CD4-positive, alpha-beta T cell treated with Interleukin-1 beta for 1 hour (primary cell): Measurements from ENCODE around the gene RAB26.

Source experiments
- DNase-seq, 2 donors: peaks; one replicate each; pipeline ENCODE4 v3.0.0-alpha.2; 2020 to 2022

Gene RAB26

DNA sequence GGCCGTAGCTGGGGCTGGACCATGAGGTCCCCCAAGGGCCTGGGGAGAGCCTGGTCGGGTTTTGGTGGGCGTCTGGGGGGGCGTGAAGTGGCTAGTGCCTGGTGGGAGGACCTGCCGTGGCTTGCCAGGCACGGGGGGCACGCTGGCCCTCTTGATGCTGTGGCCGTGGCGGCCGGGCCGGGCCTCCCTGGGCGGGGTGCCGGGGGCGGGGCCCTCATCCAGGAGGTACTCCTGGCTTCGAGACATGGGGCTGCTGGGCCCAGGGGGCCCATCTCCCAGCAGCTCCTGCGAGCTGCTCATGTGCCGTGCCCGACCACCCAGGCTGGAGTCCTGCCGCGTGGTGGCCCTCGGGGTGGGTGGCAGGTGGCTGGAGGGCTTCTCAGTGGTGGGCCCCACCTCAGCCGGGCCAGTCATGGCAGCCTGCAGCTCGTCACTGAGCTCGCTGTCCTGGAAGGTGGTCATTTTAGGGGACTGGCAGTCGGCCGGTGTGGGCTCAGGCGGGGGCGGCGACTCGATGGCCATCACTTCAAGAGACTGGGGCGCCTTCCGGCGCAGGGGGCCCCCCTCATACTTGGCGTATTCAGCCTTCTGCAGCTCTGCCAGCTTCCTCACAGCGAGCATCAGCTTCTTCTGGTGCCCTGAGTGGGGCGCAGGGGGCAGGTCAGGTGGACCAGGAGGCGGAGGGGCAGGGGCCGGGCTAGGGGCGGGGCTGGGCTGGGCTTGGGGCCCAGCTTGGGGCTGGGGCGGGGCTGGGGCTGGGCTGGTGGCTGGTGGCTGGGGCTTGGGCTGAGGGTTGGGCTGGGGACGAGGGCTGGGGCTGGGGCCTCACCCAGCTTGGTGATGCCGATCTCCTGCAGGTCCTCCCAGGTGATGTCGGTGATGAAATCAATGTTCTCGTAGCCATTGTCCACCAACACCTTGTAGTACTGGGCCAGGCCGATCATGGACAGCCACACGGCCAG lies 32.8 kb downstream of the RAB26 start:
- no peak for DNase-seq

DNA sequence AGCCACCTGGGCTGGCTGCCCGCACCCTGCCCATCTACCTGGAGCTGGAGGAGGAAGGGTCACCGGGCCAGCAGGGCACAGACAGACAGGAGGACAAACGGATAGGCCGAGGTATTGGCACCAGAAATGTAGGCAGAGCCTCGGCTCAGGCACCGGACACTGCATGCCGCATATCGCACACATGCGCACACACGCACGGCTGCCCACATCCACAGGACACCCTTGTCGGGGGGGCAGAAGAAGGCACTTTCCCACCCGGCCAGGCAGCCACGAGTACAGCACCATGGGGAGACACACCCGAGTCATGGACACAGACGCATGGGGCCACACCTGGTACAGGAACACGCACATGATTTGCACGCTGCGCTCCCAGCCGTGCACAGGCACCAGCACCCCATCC lies 33.5 kb downstream of the RAB26 start:
- no peak for DNase-seq

DNA sequence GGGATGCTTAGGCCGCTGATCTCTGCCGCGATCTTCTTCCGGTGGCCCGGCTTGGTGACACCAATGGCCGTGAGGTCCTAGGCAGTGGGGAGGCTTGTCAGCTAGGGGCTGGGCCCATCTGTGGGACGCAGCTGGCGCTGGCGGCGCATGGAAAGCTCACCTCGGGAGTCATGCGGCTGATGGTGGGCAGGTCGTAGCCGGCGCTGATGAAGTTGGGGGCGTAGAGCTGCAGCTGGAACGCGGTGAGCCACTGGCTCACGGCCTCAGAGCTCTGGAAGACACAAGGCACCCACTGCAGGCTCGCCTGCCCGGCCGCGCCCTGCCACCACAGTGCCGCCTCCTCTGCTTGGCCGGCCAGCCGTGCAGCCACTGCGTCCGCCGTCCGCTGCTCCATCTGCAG lies 35.2 kb downstream of the RAB26 start:
- DNase-seq: no peak

DNA sequence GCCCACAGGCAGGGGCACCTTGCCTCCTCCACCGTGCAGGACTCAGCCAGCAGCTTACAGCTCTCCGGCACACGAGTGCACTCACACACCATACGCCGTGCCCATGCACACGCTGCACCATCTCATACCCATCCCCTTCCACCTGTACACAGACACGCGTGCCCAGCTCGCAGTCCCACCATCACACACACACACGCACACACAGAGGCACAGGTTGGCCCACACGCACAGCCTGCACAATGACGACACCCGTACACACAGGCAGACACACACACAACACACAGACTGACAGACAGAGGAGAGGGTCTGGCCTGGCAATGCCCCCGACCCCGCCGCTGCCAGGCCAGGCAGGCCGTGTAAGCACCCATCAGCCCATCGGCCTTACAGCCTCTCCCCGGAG lies 35.9 kb downstream of the RAB26 start:
- no peak for DNase-seq

DNA sequence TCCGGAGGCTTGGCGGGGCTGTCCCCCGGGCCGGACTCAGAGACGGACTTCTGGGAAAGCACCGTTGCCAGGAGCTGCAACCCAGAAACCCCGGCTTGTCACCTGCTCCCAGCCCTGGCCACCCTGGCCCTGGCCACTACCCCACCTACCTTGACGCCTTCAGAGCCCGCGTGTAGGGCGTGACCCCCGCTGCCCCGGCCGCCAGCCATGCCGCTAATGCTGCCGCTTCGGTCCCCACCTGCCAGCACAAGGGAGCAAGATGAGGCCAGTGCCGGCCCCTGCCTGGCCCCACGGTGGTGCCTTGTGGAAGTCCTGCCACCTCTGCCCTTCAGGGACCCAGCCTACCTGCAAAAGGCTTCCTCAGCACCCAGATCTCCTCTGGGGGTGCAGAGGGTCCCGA lies 36.5 kb downstream of the RAB26 start:
- DNase-seq: no peak

DNA sequence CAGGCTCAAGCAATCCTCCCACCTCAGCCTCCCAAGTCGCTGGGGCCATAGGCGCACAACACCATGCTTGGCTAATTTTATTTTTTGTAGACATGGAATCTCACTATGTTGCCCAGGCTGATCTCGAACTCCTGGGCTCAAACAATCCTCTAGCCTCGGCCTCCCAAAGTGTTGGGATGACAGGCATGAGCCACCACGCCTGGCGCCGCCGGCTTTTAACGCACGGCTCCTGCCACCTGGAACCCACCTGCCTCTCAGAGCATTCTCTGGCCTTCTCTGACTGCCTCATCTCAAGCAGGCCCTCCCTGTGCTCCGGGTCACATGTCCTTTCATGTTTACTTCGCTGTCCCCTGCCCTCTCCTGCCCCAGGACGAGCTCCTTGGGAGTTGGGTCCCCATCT lies 37.6 kb downstream of the RAB26 start:
- no peak for DNase-seq

DNA sequence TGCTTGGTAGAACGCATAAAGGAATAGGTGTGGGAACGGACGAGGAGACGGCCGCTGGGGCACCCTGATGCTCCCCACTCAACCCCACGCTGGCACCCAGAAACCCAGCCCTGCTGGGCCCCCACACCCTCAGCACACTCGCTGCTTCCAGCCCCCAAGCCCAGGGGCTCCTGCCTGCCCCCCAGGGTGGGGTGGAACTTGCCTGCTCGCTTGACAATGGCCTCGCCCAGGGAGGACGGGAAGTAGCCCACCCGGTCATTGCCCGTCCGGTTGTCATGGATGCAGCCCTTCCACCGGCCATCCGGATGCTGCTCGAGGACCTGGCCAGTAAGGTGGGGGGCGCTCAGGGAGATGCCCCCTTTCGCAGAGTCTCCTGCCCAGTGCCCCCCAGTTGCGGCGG lies 38.1 kb downstream of the RAB26 start:
- DNase-seq: no peak

DNA sequence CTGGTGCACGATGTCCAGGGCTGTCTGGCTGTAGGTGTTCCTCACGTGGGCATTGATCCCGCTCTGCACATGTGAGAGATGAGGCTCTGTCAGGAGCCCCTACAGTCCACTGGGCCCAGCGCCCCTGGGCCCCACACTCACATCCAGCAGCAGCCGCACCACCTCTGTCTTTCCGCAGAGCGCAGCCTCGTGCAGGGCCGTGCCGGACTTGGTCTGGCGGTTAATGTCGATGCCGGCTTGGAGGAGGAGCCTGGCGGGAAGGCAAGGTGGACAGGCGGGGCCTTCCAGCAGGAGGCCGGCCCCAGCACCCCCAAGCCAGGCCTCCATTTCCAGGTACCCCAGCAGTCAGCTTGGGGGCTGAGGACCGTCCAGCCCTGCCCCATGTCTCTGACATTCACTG lies 38.8 kb downstream of the RAB26 start:
- DNase-seq: no peak

DNA sequence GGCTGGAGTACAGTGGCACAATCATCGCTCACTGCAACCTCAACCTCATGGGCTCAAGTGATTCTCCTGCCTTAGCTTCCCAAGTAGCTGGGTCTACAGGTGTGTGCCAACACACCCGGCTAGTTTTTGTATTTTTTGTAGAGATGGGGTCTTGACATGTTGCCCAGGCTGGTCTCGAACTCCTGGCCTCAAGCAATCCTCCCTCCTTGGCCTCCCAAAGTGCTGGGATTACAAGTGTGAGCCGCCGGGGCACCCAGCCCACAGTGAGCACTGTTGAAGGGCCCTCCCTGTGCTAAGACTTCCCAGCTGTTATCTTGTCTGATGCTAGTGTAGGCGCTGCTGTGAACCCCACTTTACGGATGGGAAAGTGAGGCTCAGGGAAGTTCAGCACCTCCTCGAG lies 40.0 kb downstream of the RAB26 start:
- no peak for DNase-seq

DNA sequence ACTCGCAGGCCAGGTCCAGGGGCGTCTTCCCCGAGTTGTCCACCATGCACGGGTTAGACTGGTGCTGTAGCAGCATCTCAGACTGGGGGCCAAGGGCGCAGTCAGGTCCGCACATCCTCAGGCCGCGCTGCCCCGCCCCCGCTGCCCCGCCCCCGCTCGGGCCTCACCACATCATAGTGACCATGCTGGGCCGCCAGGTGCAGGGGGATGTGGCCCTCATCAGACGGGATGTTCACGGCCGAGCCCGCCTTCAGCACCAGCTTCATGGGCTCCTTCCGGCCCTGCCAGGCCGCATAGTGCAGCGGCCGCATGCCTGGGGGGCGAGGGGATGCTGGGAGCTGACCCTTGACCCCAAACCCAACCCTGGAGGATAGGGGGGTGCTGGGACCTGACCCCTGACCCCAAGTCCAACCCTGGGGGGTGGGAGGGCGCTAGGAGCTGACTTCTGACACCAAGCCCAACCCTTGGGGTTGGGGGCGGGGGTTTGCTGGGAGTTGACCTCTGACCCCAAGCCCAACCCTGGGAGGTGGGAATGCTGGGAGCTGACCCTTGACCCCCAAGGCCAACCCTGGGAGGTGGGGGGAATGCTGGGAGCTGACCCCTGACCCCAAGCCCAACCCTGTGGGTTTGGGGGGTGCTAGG lies 40.9 kb downstream of the RAB26 start:
- no peak for DNase-seq

DNA sequence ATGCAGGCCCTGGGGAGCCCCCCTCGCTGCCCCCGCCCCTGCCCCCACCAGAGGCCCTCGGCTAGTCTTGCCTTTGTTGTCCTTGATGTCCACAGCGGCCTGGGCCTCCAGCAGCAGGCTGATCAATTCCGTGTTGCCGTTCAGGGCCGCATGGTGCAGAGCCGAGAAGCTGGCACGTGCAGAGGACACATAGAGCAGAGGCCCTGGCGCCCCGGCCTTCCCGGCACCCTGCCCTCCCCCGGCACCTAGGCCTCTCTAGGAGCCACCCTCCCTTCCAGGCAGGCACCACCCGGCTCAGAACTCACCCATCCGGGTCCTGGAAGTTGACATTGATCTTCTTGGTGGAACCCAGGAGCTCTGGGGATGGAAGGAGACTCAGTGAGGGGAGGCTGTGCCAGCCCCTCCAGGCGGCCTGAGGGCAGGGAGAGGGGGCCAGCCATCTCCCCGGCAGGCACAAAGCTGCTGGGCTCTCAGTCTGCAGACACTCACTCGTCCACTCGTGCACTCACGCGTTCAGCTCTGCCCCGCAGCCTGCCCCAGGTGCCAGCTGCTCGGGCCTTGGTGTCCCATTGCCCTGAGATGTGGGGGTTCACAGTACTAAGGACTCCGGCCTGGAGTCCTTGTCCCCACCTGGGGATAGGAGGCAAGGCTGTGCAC lies 41.7 kb downstream of the RAB26 start:
- no peak for DNase-seq

DNA sequence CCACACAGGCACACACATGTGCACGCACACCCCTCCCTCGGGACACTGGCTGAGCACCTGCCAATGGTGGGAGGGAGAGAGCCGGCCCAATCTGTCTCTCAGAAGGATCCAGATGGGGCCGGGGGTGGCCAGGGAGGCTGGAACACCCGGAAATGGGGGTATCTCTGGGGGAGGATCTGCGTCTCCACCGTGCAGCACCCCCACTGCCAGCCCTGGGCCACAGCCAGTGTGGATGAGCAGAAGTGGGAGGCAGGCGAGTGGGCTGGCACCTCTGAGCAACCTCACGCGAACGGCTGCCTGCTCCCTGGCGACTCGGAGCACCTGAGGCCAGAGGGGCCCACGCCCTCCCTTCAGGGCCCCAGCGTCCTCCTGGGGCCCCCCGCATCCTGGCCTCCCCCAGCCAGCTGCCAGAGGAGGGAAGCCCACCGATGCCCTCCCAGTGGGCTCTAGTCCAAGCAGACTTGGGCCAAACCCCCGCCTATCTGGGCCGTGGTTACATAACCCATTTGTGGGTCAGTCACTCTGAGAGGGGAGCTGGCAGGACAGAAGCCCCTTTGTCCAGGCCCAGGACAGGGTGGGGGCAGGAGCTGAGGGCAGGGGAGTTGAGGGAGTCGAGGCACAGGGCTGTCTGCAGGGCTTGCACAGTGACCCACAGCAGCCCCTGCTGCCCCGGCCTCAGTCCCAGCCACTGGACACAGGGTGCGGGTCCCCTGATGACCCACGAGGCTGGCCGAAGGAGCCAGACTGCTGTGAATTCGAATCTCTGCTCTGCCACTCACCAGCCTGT lies 42.4 kb downstream of the RAB26 start:
- DNase-seq: no peak

DNA sequence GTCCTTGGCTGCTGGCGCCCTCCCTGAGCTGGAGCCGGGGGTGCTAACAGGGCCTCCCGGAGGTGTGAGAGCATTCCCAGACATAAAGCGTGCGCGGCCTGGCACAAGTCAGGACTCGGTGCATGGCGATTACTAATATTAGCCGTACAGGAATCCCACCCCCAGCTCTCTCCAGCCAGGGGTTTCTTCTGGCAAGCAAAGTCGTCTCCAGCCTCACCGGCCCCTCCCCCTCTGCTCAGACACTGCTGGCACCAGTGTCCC lies 43.0 kb downstream of the RAB26 start:
- no peak for DNase-seq

DNA sequence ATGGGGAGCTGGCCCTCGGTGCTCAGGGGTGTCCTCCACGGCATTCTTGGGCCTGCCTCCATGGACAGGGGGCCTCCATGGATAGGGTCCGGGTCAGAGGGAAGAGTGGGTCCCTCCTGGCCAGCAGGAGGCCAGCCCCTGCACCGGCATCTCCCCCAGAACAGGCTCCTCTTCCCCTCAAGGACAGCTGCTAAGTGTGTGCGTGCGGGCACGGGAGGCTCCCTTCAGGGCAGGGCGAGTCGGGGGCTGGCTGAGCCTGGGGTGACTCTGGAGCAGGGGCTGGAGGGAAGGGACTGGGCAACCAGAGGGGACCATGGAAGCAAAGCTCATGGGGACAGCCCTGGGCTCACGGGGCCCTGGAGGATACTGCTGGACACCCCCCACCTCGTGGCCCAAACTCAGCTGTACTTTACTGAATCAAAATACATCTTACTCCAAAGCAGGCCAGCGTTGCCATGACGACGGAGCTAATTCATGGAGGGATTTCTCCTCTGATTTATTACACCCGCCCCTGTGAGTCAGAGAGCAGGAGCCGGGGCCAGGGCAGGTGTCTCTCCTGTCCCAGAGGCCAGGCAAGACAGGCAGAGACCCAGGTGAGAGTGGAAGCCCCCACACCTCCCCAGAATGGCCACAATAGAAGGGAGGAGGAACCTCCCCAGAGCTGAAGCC lies 45.9 kb downstream of the RAB26 start:
- DNase-seq: no peak

DNA sequence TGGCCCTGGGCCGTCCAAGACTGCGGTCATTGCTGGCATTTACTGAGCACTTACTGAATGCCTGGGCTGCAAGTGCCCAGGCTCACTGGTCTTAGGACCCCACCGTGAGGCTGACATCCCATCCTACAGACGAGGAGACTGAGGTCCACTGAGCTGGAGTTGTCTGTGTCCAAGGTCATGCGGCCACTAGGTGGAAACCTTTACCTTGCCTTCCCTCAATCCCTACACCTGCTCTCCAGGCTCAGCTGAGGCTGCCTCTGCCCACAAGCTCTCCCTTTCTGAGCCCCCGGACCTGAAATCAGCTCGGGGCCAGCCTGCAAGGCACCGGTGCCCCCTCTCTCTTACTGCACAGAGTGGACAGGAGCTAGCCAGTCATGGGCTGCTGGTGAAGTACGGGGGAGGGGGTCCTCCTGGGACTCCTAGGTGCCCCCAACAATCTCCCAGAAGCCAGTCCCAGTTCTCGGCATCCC lies 46.5 kb downstream of the RAB26 start:
- peak; percentile 64 to 71 for DNase-seq

DNA sequence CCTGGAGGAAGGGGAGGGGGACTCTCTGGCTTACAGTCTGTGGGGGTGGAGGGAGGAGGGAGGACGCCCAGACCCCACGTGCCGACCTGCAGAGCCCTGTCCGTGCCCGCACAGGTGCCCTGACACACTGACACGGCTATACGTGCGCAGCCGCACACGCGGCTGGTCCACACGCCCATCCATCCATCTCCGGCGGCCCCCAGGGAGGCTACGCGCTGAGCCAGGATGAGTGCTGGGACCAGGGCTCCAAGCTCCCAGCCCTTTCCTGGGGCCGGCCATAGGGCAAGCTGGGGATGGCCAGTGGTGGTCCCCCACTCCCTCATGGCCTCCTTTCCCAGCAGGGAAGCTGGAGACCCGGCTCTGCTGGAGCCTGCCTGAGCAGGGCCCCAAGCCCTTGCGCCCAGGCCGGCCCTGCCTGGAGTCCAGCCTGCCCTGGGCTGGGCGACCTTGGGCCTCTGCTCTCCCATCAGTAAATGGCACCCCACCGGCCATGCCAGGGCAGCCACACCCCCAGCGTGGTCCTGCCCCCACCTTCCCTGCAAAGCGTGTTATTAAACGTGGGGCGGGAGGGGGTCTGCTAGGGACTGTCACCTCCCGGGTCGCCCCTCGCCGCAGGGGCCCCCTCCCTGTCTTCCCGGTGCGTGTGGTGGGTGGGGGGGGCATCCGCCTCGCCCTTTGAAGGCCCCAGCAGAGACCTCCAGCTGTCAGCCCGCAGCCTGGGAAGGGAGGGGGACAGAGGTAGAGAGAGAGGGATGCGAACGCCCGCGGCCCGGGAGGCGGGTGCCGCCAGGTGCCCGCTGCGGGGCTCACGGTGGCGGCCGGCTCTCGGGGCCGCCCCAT lies 47.1 kb downstream of the RAB26 start:
- DNase-seq: no peak

DNA sequence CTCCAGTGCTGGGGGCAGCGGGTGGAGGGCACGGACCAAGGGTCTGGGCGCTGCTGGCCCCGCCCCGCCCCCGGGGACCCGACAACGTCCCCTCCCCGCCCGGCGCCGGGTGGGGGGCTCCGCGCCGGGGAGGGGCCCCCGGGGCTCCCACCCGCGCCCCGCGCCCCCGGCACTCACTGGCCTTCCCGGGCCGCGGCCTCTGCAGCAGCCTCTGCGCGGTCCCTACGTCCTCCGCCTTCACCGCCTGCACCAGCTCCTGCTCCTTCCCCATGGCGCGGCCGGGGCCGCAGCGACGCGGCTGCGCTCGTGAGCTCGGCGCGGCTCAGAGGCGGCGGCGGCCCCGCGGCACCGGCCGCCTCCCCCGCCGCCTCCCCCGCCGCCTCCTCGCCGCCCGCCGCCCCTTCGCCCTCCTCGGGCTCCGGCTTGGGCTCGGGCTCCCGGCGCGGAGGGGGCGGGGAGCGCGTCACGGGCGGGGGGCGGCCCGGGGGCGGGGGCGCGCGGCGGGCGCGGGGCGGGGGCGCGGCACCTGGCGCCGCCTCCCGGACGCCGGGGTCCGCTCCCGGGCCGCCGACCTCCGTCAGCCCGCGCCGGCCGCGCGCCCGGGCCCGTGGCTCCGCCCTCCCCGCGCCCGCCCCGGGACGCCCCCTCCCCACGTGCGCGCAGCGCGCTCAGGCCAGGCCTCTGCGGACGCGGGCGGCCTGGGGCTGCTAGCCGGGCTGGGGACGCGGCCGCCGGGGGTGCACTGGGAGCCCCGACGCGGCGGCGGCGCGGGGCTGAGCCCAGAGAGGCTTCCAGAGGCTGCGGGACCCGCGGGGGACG lies 47.9 kb downstream of the RAB26 start, which contains the start of gene CASKIN1:
Gene CASKIN1 (minus strand): TSS at position 444 of the 819 bp plus-strand sequence. CDS start 173 bp downstream, at position 271.
- DNase-seq: no peak

DNA sequence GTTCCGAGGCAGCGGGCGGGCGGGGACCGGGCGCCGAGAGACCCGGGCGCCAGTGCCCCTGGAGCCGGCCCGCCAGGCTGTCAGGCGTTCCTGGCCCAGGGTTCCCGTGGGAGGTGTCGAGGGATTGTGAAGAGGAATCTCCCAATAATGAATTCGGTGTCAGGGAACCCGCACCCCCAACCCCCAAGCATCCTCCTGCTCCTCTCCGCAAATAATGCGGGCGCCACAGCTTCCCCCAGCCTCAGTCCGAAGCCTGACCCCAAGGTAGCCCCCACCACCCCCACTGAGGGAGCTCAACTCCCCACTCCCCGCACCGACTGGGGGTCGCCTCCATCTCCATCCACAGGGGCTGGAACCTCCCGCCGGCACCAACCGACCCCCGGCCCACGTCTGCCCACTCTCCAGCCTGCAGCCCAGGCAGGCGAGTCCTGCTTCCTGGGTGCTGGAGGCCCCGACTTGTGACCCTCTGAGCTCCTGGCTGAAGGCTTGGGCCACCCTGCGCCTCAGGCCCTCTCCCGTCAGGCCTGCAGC lies 48.6 kb downstream of the RAB26 start:
- DNase-seq: no peak

DNA sequence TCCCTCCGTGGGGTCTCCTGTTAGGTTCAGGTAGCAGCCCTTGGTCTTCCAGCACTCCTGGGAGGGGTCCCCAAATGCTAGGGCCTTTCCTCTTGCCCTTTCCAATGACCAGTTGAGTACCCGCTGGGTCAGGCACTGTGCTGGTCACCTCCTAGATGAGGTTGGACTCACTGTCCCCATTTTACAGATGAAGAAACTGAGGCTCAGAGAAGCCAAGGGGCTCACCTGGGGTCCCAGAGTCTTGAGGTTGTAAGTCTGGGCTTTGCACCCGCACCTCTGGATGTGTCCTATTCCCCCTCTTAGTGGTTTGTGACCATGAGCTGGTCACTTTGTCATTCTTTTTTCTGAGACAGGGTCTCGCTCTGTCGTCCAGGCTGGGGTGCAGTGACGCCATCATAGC lies 49.3 kb downstream of the RAB26 start:
- no peak for DNase-seq

DNA sequence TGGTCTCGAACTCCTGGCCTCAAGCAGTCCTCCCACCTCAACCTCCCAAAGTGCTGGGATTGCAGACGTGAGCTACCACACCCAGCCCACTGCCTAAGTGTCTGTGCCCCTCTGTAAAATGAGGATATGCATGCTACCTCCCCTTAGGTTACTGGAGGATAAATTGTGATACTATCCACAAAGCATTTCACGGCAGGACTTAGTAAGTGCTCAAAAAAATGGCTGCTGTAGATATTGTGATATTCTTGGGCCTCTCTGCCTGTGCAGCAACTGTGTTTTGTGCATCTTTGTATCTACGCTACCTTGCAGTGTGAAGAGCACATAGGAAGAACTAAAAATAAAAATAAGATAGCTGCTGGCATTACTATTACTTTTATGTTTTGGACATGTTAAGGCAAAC lies 49.9 kb downstream of the RAB26 start:
- DNase-seq: no peak
